ENCODE data around the gene EXOC4. TPM values are rescaled to one million over a fixed set of nuclear protein-coding genes. Genes with fewer than 3 reads are reported as not detected.

Gene EXOC4
- total RNA-seq, 4 donors from 2014 or later = 82.4 to 204 (median 128) TPM

DNA sequence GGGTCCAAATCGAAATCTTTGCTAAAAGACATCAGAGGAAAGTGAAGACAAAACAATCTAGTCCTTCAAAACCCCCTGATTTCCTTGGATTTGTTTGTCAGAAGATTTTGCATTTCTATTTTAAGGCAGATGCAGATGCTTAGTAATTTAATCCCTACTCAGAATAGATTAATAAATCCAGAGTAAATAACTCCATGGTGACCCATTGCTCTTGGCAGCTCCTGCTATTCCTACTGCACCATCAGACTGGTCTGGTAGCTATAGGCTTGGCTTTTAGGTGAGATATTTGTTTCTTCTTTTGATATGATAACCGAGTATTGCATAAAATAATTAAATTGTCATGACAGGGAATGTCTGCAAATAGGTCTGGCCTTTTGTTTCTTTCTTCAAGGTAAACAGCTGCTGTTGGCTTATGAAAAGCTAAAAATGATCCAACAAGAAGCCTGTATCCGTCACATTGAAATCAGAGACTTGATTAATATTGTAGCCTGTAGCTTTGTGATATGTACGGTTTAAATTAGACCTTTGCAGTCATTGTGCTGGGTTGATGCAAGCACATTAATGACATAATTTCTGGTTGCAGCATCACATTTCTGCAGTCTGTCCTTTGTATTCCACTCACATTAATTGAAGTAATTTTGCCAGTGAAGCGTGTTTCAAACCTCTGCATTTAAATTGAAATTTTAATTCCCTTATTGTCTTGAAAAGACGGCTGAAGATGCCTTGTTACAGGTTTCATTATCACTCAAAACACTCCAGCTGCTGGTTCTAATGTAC is 40.7 kb downstream of the EXOC4 start:
- no peaks in the 10 kb centered on the region for H3K27me3 ChIP-seq
- H3K9me3 ChIP-seq = no peaks in the 10 kb centered on the region
- no peaks in the 10 kb centered on the region for H3K4me1 ChIP-seq
- no peak overlapping the region for H3K4me3 ChIP-seq
- TF ChIP-seq, protein P1, sequence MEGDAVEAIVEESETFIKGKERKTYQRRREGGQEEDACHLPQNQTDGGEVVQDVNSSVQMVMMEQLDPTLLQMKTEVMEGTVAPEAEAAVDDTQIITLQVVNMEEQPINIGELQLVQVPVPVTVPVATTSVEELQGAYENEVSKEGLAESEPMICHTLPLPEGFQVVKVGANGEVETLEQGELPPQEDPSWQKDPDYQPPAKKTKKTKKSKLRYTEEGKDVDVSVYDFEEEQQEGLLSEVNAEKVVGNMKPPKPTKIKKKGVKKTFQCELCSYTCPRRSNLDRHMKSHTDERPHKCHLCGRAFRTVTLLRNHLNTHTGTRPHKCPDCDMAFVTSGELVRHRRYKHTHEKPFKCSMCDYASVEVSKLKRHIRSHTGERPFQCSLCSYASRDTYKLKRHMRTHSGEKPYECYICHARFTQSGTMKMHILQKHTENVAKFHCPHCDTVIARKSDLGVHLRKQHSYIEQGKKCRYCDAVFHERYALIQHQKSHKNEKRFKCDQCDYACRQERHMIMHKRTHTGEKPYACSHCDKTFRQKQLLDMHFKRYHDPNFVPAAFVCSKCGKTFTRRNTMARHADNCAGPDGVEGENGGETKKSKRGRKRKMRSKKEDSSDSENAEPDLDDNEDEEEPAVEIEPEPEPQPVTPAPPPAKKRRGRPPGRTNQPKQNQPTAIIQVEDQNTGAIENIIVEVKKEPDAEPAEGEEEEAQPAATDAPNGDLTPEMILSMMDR (IDR thresholded peaks at IDR 0.05) = no peak
- no peak for TF ChIP-seq POLR2AphosphoS5 (IDR thresholded peaks at IDR 0.05)
- no peak for TF ChIP-seq EP300 (IDR thresholded peaks at IDR 0.05; ENCODE audit: low read depth)
- TF ChIP-seq POLR2A (IDR thresholded peaks at IDR 0.05) = no peak
- peaks cover 0 to 19% (median 3%) of the 10 kb centered on the region in 4 donors for H3K36me3 ChIP-seq
- no peak overlapping the region for H3K27ac ChIP-seq
- intact Hi-C loops (cut with DNase I; ENCODE audit: low total_unique reads) (no loop called here), in situ Hi-C loops (cut with MboI; ENCODE audit: low pct_ligation_motif_present in 1 of 4, low pct_unique_long_range_greater_than_20kb in 1 of 4, low sequenced_read_pairs in 3 of 4) (no loop called here)
- no peak for DNase-seq
- 89 to 90% methylated on average over 6 of the region's 6 CpGs for WGBS, 2 donors (ENCODE audit: low coverage in 1 of 2)

DNA sequence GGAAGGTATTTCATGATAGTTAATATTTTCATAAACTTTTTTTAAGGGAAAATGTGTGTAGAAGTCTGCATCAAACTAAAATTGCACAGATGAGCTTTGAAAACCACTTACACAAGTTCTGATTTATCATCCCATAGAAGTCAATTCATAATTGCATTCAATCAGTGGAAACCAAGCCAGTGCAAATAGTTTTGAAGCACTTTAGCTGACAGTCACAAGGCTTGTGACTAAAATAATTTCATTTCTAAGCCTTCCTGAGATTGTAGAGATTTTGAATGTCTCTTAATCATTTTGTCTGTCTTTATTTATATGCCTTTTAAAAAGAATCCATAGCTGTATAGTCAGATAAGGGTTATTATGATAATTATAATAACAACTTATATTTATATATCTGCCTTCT is 41.4 kb downstream of the EXOC4 start:
- in situ Hi-C loops (cut with MboI; ENCODE audit: low pct_ligation_motif_present in 1 of 4, low pct_unique_long_range_greater_than_20kb in 1 of 4, low sequenced_read_pairs in 3 of 4) (no loop called here), intact Hi-C loops (cut with DNase I; ENCODE audit: low total_unique reads) (no loop called here)
- peaks cover 0 to 14% (median 3%) of the 10 kb centered on the region in 4 donors for H3K36me3 ChIP-seq
- no peak for DNase-seq
- H3K4me3 ChIP-seq = no peak overlapping the region
- no peaks in the 10 kb centered on the region for H3K4me1 ChIP-seq
- no peaks in the 10 kb centered on the region for H3K27me3 ChIP-seq
- H3K9me3 ChIP-seq = no peaks in the 10 kb centered on the region
- no peak overlapping the region for H3K27ac ChIP-seq
- TF ChIP-seq, protein P1 (IDR thresholded peaks at IDR 0.05) = no peak
- TF ChIP-seq POLR2A (IDR thresholded peaks at IDR 0.05) (no peak), EP300 (IDR thresholded peaks at IDR 0.05; ENCODE audit: low read depth) (no peak), POLR2AphosphoS5 (IDR thresholded peaks at IDR 0.05) (no peak)

DNA sequence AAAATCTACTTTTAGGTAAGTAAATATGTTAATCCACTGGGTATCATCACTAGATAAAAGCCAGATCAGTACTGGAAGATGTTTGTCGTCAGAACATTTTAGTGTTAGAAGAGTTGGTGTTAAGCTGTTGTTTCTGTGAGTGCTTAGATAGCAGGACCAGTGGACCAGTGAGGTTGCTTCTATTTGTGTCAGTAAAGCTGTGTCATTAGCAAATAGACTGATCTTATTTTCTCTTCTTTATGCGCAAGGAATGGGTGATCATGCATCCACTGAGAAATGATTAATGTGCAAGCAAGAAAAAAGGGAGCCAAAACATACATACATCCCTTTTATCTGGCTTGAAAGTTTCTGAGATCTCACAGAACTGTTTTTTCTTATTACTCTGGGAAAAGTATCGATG is 42.6 kb downstream of the EXOC4 start:
- Histone ChIP-seq H3K27ac (no peak overlapping the region), H3K4me3 (no peak overlapping the region), H3K27me3 (no peaks in the 10 kb centered on the region), H3K36me3 (peaks cover 0 to 3% (median 1%) of the 10 kb centered on the region in 4 donors), H3K9me3 (no peaks in the 10 kb centered on the region), H3K4me1 (no peaks in the 10 kb centered on the region)
- in situ Hi-C loops (cut with MboI; ENCODE audit: low pct_ligation_motif_present in 1 of 4, low pct_unique_long_range_greater_than_20kb in 1 of 4, low sequenced_read_pairs in 3 of 4) (no loop called here), intact Hi-C loops (cut with DNase I; ENCODE audit: low total_unique reads) (no loop called here)
- TF ChIP-seq POLR2AphosphoS5 (IDR thresholded peaks at IDR 0.05) = no peak
- TF ChIP-seq, protein P1 (IDR thresholded peaks at IDR 0.05) = no peak
- no peak for DNase-seq
- 91 to 97% methylated on average over 3 of the region's 3 CpGs for WGBS, 2 donors (ENCODE audit: low coverage in 1 of 2)

DNA sequence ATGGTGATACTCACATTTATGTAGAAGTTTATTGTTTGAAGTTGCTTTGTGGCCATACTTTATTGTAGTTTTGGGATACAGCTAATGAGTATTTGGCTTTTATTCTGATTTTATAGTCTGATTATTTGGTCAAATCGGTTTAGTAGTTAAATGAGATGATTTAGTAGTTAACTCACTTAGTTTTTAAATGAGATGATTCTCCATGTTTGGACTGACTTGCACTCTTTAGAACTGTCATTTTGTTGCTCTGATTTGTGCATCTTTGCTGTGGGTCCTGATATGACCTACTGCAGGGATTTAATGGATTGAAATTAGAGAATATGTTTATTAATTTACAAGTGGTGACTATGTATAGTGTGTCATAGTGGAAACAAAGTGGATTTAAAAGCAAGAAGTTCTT is 44.2 kb downstream of the EXOC4 start:
- 86 to 90% methylated on average over 1 of the region's 1 CpG for WGBS, 2 donors (ENCODE audit: low coverage in 1 of 2)
- no peaks in the 10 kb centered on the region for H3K4me1 ChIP-seq
- in situ Hi-C loops (cut with MboI; ENCODE audit: low pct_ligation_motif_present in 1 of 4, low pct_unique_long_range_greater_than_20kb in 1 of 4, low sequenced_read_pairs in 3 of 4) = no loop called here

More for the DNA sequence above, 44.2 kb downstream of the EXOC4 start:
- H3K4me3 ChIP-seq = no peak overlapping the region
- intact Hi-C loops (cut with DNase I; ENCODE audit: low total_unique reads) = no loop called here
- no peaks in the 10 kb centered on the region for H3K9me3 ChIP-seq
- TF ChIP-seq EP300 (IDR thresholded peaks at IDR 0.05; ENCODE audit: low read depth) (no peak), POLR2AphosphoS5 (IDR thresholded peaks at IDR 0.05) (no peak), POLR2A (IDR thresholded peaks at IDR 0.05) (no peak)
- TF ChIP-seq, protein P1 (IDR thresholded peaks at IDR 0.05) = no peak
- no peaks in the 10 kb centered on the region for H3K36me3 ChIP-seq
- no peak for DNase-seq
- H3K27me3 ChIP-seq = no peaks in the 10 kb centered on the region
- H3K27ac ChIP-seq = no peak overlapping the region

Data from transverse colon (tissue), 4 donors.